NCI-H524 treated with DMSO at 0.1 percent for 48 hours (cell line): ENCODE measurements around the gene TATDN2.
A peak's percentile ranks its signal among the peaks of the same experiment; 100 is the strongest.
"Not testable (repeated sequence)": the region's sequence is repeated elsewhere in the genome, so short reads cannot be mapped to it uniquely, and the experiment has no call there.

Experiments
- DNase-seq: peaks from one replicate; lab custom pipeline; 2025; lab: John Stamatoyannopoulos, UW

Gene TATDN2

GRCh38 chr3:10272476-10272875, 24.2 kb downstream of the TATDN2 start:
- DNase-seq: not testable (repeated sequence)

GRCh38 chr3:10272977-10273376, 24.7 kb downstream of the TATDN2 start:
- DNase-seq: no peak

- no peak for DNase-seq
These were observed 25.5 kb downstream of the TATDN2 start for GRCh38 chr3:10273702-10274305.

- no peak for DNase-seq
These were observed 26.3 kb downstream of the TATDN2 start for GRCh38 chr3:10274601-10275000.

GRCh38 chr3:10277115-10277625, 28.9 kb downstream of the TATDN2 start:
- no peak for DNase-seq

- no peak for DNase-seq
These were observed 30.2 kb downstream of the TATDN2 start for GRCh38 chr3:10278501-10278900.

GRCh38 chr3:10279384-10280176, 31.3 kb downstream of the TATDN2 start:
- no peak for DNase-seq

- no peak for DNase-seq
These were observed 31.9 kb downstream of the TATDN2 start for GRCh38 chr3:10280177-10280529.

- no peak for DNase-seq
These were observed 32.3 kb downstream of the TATDN2 start for GRCh38 chr3:10280571-10280970.

- DNase-seq: no peak
These were observed 33.7 kb downstream of the TATDN2 start for GRCh38 chr3:10281951-10282350.

- no peak for DNase-seq
These were observed 35.4 kb downstream of the TATDN2 start for GRCh38 chr3:10283638-10284037.

- no peak for DNase-seq
These were observed 36.2 kb downstream of the TATDN2 start for GRCh38 chr3:10284496-10284895.

GRCh38 chr3:10285272-10286132, 37.2 kb downstream of the TATDN2 start:
- DNase-seq: no peak

- DNase-seq: no peak
These were observed 37.9 kb downstream of the TATDN2 start for GRCh38 chr3:10286133-10286524.

- DNase-seq: peak; percentile 20
These were observed 38.5 kb downstream of the TATDN2 start for GRCh38 chr3:10286596-10287295.

GRCh38 chr3:10287936-10288574, 39.8 kb downstream of the TATDN2 start:
- no peak for DNase-seq

GRCh38 chr3:10288575-10288960, 40.3 kb downstream of the TATDN2 start:
- no peak for DNase-seq

GRCh38 chr3:10289077-10289476, 40.8 kb downstream of the TATDN2 start:
- no peak for DNase-seq

GRCh38 chr3:10289787-10290355, 41.6 kb downstream of the TATDN2 start:
- DNase-seq: peak; percentile 20

GRCh38 chr3:10290481-10291176, 42.4 kb downstream of the TATDN2 start:
- no peak for DNase-seq

- DNase-seq: no peak
These were observed 43.4 kb downstream of the TATDN2 start for GRCh38 chr3:10291641-10292040.
